ENCODE measurements around the gene INSR. TPM values are rescaled to one million over a fixed set of nuclear protein-coding genes. Genes with fewer than 3 reads are reported as not detected.
A peak's percentile ranks its signal among the peaks of the same experiment; 100 is the strongest.

INSR gene
- total RNA-seq, 2 experiments from 2014 or later: 0.65 to 0.89 TPM

GRCh38 chr19:7197760-7198696 is 96.2 kb downstream of the INSR start:
- H3K27ac Mint-ChIP-seq: peak overlapping the region; percentile 97
- H3K4me3 Mint-ChIP-seq: peak overlapping the region; percentile 95
- peaks cover 41% of the 10 kb centered on the region for H3K27me3 Mint-ChIP-seq
- POLR2A ChIA-PET: interaction anchor here (0.9 kb wide), 1 partner anchor 10 kb away, joined by 4 read pairs; no protein-coding TSS in a partner anchor
- peak; percentile 97 for DNase-seq
- H3K9me3 Mint-ChIP-seq: no peaks in the 10 kb centered on the region
- peaks cover 16% of the 10 kb centered on the region for H3K4me1 Mint-ChIP-seq
- peak; percentile 94 for ATAC-seq (ENCODE audit: low read depth)
- no peaks in the 10 kb centered on the region for H3K36me3 Mint-ChIP-seq

- Mint-ChIP-seq H3K27me3 (peaks cover 45% of the 10 kb centered on the region), H3K27ac (peak overlapping the region; percentile 97), H3K9me3 (no peaks in the 10 kb centered on the region), H3K36me3 (no peaks in the 10 kb centered on the region), H3K4me1 (peaks cover 22% of the 10 kb centered on the region), H3K4me3 (peak overlapping the region; percentile 95)
- peak; percentile 60 for ATAC-seq (ENCODE audit: low read depth)
- DNase-seq: peak; percentile 81
- POLR2A ChIA-PET: interaction anchor here (1.0 to 1.2 kb wide), 2 partner anchors 9 to 10 kb away, joined by 3 to 4 read pairs; no protein-coding TSS in a partner anchor
These were observed 97.0 kb downstream of the INSR start for GRCh38 chr19:7197119-7197759.

GRCh38 chr19:7196763-7197118 is 97.5 kb downstream of the INSR start:
- DNase-seq (no peak), ATAC-seq (ENCODE audit: low read depth) (no peak)
- peak overlapping the region; percentile 95 for H3K4me3 Mint-ChIP-seq
- POLR2A ChIA-PET: interaction anchor here (1.0 to 1.2 kb wide), 2 partner anchors 9 kb away, joined by 3 to 4 read pairs; no protein-coding TSS in a partner anchor
- peaks cover 27% of the 10 kb centered on the region for H3K4me1 Mint-ChIP-seq
- H3K27ac Mint-ChIP-seq: no peak overlapping the region
- no peaks in the 10 kb centered on the region for H3K36me3 Mint-ChIP-seq
- H3K27me3 Mint-ChIP-seq: peaks cover 45% of the 10 kb centered on the region
- H3K9me3 Mint-ChIP-seq: no peaks in the 10 kb centered on the region

- Mint-ChIP-seq H3K4me1 (peaks cover 32% of the 10 kb centered on the region), H3K9me3 (no peaks in the 10 kb centered on the region), H3K4me3 (no peak overlapping the region), H3K36me3 (no peaks in the 10 kb centered on the region), H3K27me3 (peaks cover 53% of the 10 kb centered on the region), H3K27ac (no peak overlapping the region)
- no peak for ATAC-seq (ENCODE audit: low read depth)
- no peak for DNase-seq
- POLR2A ChIA-PET: no interaction called here
These were observed 99.2 kb downstream of the INSR start for GRCh38 chr19:7195046-7195445.

- Mint-ChIP-seq H3K27ac (no peak overlapping the region), H3K4me1 (peaks cover 29% of the 10 kb centered on the region), H3K4me3 (no peak overlapping the region), H3K36me3 (no peaks in the 10 kb centered on the region), H3K27me3 (peaks cover 49% of the 10 kb centered on the region), H3K9me3 (no peaks in the 10 kb centered on the region)
- POLR2A ChIA-PET: no interaction called here
- ATAC-seq (ENCODE audit: low read depth): no peak
- DNase-seq: no peak
These were observed 99.6 kb downstream of the INSR start for GRCh38 chr19:7194566-7194965.

- POLR2A ChIA-PET: interaction anchor here (0.5 kb wide), 1 partner anchor 217 kb away, joined by 5 read pairs; no protein-coding TSS in a partner anchor
- DNase-seq (peak; percentile 57), ATAC-seq (ENCODE audit: low read depth) (peak; percentile 66)
These were observed 102.1 kb downstream of the INSR start for GRCh38 chr19:7191946-7192691.

GRCh38 chr19:7188698-7189629 is 105.2 kb downstream of the INSR start:
- Mint-ChIP-seq H3K4me1 (peaks cover 34% of the 10 kb centered on the region), H3K36me3 (no peaks in the 10 kb centered on the region), H3K27me3 (peaks cover 32% of the 10 kb centered on the region), H3K9me3 (no peaks in the 10 kb centered on the region), H3K27ac (no peak overlapping the region), H3K4me3 (no peak overlapping the region)
- no peak for DNase-seq
- POLR2A ChIA-PET: no interaction called here
- ATAC-seq (ENCODE audit: low read depth): no peak

More at GRCh38 chr19:7191946-7192691, 102.1 kb downstream of the INSR start:
- Mint-ChIP-seq H3K9me3 (no peaks in the 10 kb centered on the region), H3K4me1 (peaks cover 25% of the 10 kb centered on the region), H3K4me3 (peak overlapping the region; percentile 79), H3K36me3 (no peaks in the 10 kb centered on the region), H3K27me3 (peaks cover 43% of the 10 kb centered on the region), H3K27ac (peak overlapping the region; percentile 62)

GRCh38 chr19:7187605-7188339 is 106.4 kb downstream of the INSR start:
- Mint-ChIP-seq H3K9me3 (no peaks in the 10 kb centered on the region), H3K36me3 (no peaks in the 10 kb centered on the region), H3K27ac (no peak overlapping the region), H3K27me3 (peaks cover 28% of the 10 kb centered on the region), H3K4me3 (no peak overlapping the region), H3K4me1 (peaks cover 41% of the 10 kb centered on the region)
- no peak for DNase-seq
- POLR2A ChIA-PET: interaction anchor here (2.0 kb wide), 1 partner anchor 9 kb away, joined by 4 read pairs; no protein-coding TSS in a partner anchor
- no peak for ATAC-seq (ENCODE audit: low read depth)

- ATAC-seq (ENCODE audit: low read depth): no peak
- Mint-ChIP-seq H3K9me3 (no peaks in the 10 kb centered on the region), H3K27ac (no peak overlapping the region), H3K4me1 (peaks cover 26% of the 10 kb centered on the region), H3K27me3 (peaks cover 12% of the 10 kb centered on the region), H3K4me3 (peak overlapping the region; percentile 69), H3K36me3 (no peaks in the 10 kb centered on the region)
- no peak for DNase-seq
- POLR2A ChIA-PET: no interaction called here
These were observed 111.7 kb downstream of the INSR start for GRCh38 chr19:7182489-7182888.

GRCh38 chr19:7179917-7180306 is 114.3 kb downstream of the INSR start:
- DNase-seq (no peak), ATAC-seq (ENCODE audit: low read depth) (no peak)
- Mint-ChIP-seq H3K4me1 (peaks cover 13% of the 10 kb centered on the region), H3K27ac (no peak overlapping the region), H3K4me3 (no peak overlapping the region), H3K27me3 (peaks cover 12% of the 10 kb centered on the region), H3K9me3 (no peaks in the 10 kb centered on the region), H3K36me3 (peaks cover 1% of the 10 kb centered on the region)
- POLR2A ChIA-PET: interaction anchor here (0.6 kb wide), 1 partner anchor 854 kb away, joined by 5 read pairs; no protein-coding TSS in a partner anchor

GRCh38 chr19:7177926-7178325 is 116.3 kb downstream of the INSR start:
- Mint-ChIP-seq H3K27me3 (peaks cover 8% of the 10 kb centered on the region), H3K9me3 (no peaks in the 10 kb centered on the region), H3K4me3 (no peak overlapping the region), H3K27ac (no peak overlapping the region), H3K36me3 (peaks cover 1% of the 10 kb centered on the region), H3K4me1 (peaks cover 7% of the 10 kb centered on the region)
- ATAC-seq (ENCODE audit: low read depth) (no peak), DNase-seq (no peak)
- POLR2A ChIA-PET: no interaction called here

- Mint-ChIP-seq H3K36me3 (peaks cover 1% of the 10 kb centered on the region), H3K27ac (no peak overlapping the region), H3K4me3 (no peak overlapping the region), H3K27me3 (peaks cover 9% of the 10 kb centered on the region), H3K4me1 (peaks cover 3% of the 10 kb centered on the region), H3K9me3 (no peaks in the 10 kb centered on the region)
- POLR2A ChIA-PET: no interaction called here
- ATAC-seq (ENCODE audit: low read depth) (no peak), DNase-seq (no peak)
These were observed 117.4 kb downstream of the INSR start for GRCh38 chr19:7176792-7177191.
